Brain pericyte (primary cell): ENCODE data around the gene CPEB1.

Experiments
- DNase-seq: peaks from one replicate; pipeline ENCODE4 v3.0.0-alpha.2; 2012; ENCODE audit warnings: low read depth, low spot score

The CPEB1 gene

DNA sequence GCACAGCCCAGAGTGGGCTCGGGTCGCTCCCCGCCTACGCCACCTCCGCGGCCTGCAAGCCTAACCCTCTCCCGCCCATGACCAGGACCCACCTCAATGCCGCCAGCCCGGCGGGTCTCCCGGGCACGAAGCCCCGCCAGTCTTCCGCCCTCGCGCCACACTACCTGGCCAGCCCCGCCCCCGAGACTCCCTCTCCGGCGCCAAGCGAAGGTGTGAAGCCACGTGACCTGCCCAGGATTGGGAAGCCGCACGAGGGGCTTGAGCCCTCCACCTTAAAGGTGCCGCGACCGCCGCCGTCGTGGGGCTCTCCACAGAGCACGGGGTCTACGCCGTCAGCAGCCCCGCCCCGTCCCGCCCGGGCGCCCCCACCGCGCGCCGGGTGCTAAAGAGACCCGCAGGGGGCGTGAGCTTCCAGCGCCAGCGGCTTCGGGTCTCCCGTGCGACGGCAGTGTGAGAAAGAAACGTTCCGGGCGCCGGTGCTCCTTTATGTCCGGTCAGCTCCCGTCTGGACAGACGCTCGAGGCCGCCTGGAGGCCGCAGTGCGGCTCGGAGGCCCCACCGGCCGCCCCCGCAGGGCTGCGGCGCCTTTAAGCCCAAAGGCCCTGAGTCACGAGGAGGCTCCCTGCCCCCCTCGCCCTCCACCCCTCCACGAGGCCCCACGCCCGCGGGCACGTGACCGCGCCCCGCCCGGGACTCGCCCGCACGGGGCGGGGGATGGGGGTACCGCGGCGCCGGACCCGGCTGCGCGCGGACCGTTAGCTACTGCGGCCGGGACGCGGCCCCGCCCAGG is at the start of gene CPEB1:
CPEB1 (minus strand) TSS at position 319 of the 790 bp plus-strand sequence. CDS start 18,904 bp downstream, outside the sequence.
- DNase-seq = no peak

DNA sequence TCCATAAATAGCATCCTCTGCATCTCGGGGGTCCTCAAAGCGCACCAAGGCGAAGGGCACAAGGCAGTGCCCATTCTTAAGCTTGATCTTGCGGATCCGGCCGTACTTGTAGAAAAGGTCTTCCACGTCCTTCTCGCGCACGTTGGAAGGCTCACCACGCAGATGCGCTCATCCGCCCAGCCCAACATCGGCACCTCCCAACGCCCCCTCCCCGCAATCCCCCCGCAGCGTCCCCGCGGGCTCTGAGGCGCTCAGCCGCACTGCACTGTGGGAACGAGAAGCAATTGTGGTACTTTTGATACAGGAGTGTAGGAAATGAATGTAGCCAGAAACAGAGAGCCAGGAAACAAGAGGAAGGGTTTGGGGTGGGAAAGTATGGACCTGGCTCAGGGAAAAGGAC is 45.0 kb upstream of the CPEB1 start:
- DNase-seq = no peak

DNA sequence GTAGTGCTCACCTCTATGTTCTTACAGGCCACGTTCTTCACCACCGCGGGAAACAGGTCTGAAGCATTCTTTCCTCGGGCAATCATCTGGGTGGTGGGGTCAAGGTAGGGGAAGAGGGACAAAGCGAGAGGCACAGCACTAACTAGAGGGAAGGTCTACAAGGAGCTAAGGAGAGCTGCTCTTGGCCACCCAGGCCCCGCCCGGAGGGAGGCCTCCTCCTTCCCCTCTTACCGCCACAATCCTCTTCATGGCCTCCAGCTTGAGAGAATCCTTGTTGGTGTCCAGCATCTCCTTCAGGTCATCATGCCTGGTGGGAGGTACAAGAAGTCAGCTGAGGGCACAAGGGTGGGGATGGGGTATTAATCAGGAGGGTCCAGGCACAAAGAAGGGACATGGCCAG is 42.0 kb upstream of the CPEB1 start:
- DNase-seq = no peak

DNA sequence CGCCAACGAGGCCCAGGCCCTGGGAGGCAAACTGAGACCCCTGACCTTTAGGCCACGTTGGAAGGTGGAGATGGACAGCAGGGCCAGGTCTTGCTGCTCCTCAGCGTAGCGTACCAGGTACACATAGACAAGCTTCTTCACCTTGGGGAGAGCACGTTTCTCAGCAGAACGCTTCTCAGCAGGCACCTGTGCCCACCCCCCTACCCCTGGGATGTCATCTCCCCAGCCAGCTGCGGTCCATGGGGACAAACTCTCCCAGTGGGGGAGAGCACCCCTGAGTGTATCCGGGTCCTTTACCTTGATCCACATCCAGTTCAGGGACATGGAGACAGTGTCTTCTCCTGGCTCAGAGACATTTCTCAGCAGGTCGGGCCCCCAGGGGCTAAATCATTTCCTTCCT is 41.5 kb upstream of the CPEB1 start:
- no peak for DNase-seq

DNA sequence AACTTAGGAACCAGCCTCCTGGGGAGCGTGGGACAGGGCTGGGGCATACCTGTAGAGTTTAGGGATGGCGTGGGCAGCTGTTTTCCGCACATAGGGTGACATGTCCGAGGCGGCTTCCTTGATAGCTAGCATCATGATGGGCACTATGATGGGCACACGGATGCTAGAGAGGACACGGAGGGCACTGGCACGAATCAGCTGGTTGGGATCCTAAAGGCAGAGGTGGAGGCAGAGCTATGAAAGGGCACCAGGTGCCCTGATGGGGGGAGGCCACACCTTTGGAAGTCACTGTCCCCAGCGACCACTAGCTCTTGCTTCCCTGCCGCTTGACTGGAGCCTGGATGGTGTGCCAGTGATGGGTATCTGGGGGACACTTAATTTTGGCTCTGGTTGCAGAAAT is 34.2 kb upstream of the CPEB1 start:
- DNase-seq = no peak

DNA sequence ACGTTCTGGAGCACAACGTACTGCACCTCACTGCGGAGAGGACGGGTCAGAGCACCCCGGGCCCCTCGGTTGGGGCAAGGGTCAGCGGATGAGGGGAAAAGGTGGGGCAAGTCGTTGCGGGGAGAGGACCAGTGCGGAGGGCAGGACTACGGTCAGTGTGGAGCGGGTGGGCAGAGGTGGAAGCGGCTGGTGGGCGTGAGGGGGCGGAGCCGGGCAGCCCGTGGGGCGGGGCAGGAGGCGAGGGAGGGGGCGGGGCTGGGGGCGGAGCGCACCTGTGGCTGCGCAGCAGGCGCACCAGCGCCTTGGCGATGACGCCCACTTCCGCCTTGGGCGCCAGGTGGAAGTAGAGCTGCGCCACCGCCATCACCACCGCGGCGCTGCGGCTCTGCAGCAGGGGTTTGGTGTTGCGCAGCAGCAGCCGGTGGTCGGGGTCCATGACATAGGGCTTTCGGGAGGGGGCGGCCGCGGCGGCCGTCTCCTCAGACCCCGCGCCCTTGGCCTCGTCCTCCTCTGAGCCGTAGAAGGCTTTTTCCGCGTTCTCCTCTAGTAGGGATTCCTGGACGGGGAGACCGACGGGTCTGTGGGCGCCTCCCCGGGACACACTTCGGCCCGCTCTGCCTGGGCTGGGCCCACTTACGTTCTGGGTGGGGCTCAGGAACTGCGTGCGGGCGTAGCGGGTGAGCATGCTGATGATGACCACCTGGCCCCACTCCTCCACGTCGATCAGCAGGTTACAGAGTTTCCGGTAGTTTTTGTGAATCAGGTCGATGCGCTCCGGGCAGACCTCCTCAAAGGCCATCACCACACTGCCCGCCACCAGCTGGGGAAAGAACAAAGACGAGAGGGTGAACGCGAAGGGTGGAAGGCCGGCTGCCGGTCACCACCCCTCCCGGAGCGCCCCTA is 33.3 kb upstream of the CPEB1 start:
- no peak for DNase-seq

DNA sequence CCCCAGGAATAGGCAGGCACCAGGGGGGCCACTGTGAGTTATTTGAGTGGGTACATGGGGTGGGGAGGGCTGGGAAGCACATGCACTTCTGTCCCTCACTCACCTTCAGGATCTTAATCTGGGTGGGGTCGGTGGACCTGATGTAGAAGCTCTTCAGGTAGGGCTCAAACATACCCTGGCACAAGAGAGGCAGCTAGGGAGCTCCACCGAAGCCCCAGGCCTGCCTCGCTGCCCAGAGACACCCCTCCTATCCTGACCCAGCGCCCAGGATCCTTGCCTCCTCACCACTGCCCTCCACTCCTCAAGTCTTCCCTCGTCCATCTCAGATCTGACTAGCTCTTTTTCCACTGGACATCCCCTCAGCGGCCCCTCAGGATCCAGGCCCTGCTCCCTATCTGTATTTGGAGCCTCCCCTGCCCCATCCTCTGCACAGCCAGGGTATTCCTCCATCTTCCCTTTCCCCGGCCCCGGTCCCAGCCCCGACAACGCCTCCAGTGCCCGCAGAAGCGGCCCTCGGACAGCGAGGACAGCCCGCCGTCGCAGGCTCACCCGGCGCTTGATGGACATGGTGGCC is 32.5 kb upstream of the CPEB1 start:
- no peak for DNase-seq

DNA sequence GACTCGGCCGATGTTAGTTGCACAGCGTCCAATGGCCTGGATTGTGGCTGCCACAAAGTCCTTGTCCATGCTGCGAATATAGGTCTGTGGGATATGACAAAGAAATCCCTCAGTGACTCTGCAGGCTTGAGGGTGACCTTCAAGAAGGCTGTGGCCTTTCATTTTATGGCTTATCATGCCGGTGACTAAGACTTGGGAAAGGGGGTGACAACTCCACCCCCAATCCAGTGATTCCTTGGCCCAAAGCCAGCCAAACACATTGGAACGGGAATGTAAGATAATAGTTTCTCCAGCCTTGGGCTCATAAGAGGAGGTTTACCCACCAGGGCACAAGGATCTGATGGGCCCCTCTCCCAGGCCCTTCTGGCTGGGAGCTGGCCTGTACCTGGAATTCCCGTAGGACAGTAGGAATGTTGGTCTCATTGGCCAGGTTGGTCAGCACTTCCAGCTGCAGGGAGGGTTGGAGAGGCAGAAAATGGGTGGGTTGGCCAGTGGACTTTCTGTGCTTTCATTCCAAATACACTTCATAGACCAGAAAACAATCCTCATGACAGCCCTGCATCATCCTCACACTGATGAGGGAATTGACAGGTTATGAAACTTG is 30.7 kb upstream of the CPEB1 start:
- DNase-seq = no peak

DNA sequence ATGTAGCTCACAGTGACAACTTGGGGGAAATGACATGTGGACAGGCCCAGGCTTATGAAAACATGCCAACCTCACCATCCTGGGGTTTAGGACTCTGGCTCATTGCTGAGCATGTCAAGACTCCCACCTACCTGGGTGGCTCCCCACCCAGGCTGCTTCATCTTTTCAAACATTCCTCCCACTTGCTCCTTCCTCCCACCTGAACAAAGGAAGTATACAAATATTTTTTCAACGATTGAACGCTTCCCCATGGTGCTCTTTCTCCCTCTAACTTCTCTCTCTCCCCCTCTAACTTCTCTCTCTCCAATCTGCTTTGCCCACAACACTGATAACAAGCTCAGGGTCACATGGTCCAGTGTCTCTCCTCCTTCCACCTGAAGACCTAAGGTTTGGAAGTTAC is 27.7 kb upstream of the CPEB1 start:
- DNase-seq = no peak

DNA sequence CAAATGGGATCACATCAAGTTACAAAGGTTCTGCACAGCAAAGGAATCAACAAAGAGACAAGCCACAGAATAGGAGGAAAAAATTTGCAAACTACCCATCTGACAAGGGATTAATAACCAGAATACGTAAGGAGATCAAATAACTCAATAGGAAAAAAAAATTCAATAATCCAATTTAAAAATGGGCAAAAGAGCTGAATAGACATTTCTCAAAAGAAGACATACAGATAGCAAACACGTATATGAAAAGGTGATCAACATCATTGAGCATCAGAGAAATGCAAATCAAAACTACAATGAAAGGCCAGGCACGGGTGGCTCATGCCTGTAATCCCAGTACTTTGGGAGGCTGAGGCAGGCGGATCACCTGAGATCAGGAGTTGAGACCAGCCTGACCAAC is 23.5 kb upstream of the CPEB1 start:
- DNase-seq = no peak

DNA sequence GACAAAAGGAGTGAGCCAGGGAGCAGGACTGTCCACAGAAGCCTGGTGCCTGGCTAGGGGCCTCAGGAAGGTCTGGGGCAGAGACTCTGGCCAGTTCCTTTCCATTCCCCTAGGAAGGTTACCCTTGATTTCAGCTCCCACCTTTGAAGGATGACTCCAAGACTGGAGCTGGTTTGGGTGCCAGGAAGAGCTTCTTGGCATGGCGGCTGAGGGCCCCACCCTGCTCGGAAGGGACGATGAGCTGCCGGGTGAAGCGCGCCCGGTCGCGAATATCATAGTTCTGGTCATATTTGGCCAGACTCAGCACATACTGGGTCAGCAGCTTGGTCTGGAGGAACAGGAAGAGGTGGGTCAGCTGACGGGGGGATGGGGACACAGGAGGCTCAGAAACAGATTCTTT is 19.4 kb upstream of the CPEB1 start:
- no peak for DNase-seq

DNA sequence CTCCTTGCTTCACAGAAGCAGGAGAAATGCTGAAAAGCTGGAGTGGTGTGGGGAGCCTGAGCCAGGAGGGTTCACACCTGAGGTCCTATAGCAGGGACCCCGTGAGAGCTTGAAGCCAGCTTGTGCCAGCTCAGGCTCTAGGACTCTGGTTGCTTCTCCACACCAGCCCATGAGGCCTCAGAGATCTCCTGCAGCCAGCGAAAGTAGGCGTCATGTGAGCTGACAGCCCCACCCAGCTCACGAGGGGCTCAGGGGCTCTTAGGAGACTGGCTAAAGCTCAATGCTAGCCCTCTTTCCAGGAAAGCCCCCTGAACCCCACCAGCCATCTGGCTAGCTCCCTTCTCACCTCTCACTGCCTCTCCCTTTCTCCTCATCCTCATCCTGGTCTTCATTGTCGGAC is 16.9 kb upstream of the CPEB1 start:
- no peak for DNase-seq

DNA sequence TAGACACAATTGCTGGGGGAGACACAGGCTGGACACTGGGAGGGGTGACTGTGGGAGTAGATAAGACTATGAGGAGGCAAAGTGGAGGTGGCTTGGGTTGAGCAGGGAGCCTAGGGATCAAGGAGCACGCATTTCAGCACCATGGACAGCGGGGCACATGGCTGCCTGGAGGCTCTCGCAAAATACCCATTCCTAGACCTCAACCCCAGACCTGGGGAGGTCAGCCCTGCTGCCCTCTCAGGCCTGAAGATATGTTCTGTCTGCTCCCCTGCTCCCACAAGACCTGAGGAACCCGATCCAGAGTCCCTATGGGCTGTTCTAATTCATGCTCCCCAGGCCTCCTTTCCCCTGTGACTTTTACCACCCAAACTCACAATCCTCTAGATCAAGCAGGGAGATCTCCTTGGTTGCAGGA is 16.0 kb upstream of the CPEB1 start:
- DNase-seq = no peak

DNA sequence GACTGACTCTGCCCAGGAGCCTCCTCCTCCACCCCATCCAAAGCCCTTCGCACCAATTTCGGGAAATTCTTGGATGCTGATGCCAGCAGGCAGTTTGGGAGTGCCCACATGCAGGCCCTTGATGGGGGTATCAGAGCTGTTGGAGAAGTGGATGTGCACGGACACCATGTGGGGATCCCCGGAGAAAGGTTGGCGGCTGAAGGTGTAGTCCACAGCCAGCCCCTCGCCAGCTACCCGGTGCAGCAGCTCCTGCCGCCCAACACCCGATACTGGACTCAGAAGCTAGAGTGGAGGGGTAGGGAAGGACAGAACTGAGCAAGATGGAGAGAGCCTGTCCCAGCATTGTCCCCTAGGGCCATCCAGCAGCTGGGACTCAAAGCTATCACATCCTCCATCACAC is 15.5 kb upstream of the CPEB1 start:
- no peak for DNase-seq

DNA sequence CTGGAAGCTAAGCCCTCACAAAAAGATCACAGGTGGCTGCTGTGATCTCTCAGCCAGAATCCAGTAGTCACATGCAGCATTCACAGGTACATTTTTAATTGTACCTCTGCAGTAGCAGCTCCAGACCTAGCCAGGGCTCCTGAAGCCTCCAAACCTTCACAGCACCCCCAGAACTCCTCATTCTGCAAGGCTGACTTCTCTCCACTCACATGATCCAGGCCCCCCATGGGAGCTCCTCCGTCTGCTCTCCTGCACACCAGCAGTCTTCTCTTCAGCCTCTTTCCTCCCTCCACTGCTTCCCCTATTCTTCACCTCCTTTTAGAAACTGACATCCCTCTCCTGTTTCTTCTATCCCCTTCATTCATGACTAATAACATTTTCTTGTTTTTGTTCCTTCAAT is 13.2 kb upstream of the CPEB1 start:
- DNase-seq = no peak

DNA sequence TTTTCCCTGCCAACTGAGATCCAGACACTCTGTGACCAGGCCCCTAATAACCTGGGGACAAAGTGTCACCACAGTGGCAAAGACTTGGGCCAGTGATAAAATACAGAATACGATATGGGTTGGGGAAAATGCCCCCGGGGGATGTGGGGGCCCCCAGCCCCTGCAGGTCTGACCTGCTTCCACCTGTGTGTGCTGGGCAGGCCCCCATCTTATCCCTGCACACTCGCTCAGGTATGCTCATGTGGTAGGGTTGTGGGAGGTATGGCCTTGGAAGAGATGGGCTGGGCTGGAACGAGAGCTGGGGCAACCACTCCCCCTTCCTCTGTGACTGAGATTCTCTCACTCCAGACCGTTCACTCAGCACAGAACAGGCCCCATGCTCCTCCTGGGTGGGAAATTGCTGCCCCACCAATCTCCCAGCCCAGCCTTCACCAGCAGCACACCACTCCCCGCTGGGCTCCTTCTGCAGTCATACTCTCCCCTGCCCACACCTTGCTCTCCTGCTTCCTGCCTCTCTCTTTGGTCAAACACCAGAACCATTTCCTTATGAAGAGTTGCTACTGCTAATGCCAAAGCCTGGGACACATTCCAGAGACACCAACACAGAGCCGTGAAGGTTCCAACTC is 9.6 kb upstream of the CPEB1 start:
- DNase-seq = no peak

DNA sequence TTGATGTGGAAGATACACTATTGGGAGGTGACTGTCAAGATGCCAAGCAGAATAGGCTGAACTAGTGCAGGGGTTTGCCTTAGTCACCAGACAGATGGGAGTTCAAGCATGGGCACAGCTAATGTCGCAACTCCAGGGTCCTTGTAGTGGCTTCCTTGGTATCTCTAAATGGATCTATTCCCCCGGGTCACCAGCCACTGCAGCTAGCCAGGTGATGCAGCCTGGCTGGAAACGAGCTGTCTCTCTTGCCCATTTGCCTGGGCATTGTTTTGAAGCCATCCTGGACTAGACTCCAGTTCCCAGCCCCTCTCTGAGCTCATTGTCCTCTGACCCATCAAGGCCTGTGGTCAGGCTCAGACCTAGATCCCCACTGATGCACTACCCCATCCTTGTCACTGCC is 8.4 kb upstream of the CPEB1 start:
- no peak for DNase-seq

DNA sequence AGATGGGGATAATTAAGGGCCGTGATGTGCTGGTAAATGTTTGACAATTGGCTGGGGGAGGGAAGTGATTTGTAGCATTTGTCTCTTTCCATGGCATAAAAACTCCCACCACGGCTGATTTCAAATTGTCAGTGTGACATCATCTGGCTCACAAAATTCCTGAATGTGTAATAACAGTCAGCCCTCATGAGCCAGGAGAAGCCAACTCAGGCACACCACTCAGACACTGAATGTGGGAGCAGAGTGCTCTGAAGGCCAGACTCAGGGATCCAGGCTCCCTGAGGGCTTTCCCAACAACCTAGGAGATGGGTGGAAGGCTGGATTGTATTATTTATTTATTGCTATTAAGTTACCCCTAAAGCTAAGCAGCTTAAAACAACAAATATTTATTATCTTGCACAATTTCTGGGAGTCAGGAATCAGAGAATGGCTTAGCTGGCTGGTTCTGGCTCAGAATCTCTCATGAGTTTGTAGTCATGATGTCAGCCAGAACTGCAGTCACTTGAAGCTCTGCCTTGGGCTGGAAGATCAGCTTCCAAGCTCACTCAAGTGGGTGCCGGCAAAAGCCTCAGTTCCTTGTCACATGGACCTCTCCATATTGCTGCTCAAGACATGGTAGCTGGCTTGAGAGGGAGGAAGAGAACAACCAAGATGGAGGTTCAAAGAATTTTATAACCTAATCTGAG is 6.5 kb upstream of the CPEB1 start:
- no peak for DNase-seq

DNA sequence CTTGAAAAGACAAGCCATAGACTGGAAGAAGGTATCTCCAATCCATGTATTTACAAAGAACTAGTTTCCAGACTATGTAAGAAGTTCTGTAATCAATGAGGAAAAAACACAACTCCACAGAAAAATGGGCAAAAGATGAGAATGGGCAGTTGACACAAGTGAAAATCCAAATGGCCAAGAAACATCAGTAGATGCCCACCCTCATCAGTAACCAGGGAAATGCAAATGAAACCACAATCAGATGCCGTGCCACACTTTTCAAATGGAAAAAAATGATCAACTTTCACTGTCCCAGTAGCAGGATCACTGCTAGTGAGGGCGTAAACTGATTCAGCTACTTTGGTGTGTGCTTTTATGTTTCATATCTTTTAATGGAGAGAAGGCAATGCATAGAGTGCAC is 4.5 kb upstream of the CPEB1 start:
- no peak for DNase-seq

DNA sequence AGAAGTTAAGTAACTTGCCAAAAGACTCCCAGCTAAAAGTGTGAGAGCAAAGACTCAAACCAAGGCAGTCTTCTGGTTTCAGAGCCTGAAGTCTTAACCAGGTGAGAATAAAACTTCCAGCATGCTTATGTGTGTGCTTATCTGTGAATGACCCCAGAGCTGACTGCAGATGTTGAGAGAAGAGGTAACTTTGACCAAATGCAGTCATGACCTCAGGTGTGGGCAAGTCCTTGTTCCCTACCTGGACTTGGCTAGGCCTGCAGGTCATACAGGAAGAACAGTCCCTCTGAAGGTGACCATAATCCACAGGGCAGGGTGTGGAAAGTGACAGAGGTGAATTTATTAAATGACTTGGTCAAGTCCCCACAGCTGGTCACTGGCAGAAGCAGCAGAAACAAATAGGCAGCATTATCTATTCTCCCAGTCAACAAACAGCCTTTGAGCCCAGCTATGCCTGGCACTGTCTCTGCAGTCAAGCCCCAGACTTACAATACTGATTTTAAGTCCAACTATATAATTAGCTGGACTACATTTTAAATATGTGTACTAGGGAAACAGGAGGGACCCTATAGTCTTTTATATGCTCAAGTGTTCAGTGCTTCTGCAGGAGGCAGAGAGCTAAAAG is 3.0 kb upstream of the CPEB1 start:
- no peak for DNase-seq
